ENCODE measurements around the gene MTMR11. TPM values are rescaled to one million over a fixed set of nuclear protein-coding genes. Genes with fewer than 3 reads are reported as not detected.

Gene MTMR11
- total RNA-seq, 1 experiment from 2014 or later = 10.5 TPM

- ChIA-PET CTCF (no interaction called here), POLR2A (no interaction called here), RAD21 (ENCODE audit: low non-redundant PET in 1 of 2, low total read pairs in 2 of 2, uncharacterized antibody in 2 of 2, unreplicated experiment in 2 of 2) (no interaction called here)
- no peak overlapping the region for H2AFZ ChIP-seq (ENCODE audit: low read depth, low read length, poor library complexity, severe bottlenecking)
- H3K9me3 ChIP-seq (ENCODE audit: control insufficient read depth in 1 of 2, insufficient read depth in 1 of 2, low read depth in 1 of 2, low read length in 2 of 2) = no peaks in the 10 kb centered on the region
- ATAC-seq = no peak
- no peaks in the 10 kb centered on the region for H3K9me2 ChIP-seq (ENCODE audit: insufficient read depth)
- intact Hi-C loops (cut with micrococcal nuclease) = no loop called here
- peaks cover 21 to 32% of the 10 kb centered on the region in 2 experiments; a peak in 2 of 4 replicates for H3K36me3 ChIP-seq (ENCODE audit: control insufficient read depth in 1 of 2, insufficient read depth in 2 of 2, low read length in 2 of 2)
- H3K27me3 ChIP-seq (ENCODE audit: insufficient read depth, low read length) = no peaks in the 10 kb centered on the region
- no peak overlapping the region for H3K27ac ChIP-seq (ENCODE audit: low read depth, low read length)
- no peaks in the 10 kb centered on the region for H3K4me1 ChIP-seq (ENCODE audit: control insufficient read depth in 1 of 2, insufficient read depth in 2 of 2, low read length in 2 of 2)
- H4K20me1 ChIP-seq (ENCODE audit: insufficient read depth) = 0 out of 2 replicates have a peak, but pooled peaks cover 3% of the 10 kb centered on the region
- no peak overlapping the region for H3K9ac ChIP-seq (ENCODE audit: low read length)
- TF ChIP-seq SRF (IDR thresholded peaks at IDR 0.05; ENCODE audit: low read depth) (no peak), MAX (IDR thresholded peaks at IDR 0.05) (no peak), SP1 (IDR thresholded peaks at IDR 0.05; ENCODE audit: low read depth) (no peak), EZH2phosphoT487 (IDR thresholded peaks at IDR 0.05; ENCODE audit: borderline replicate concordance) (no peak), CEBPB (IDR thresholded peaks at IDR 0.05; ENCODE audit: low read depth) (no peak), ZNF274 (IDR thresholded peaks at IDR 0.05; ENCODE audit: low read depth, low read length) (no peak), CBX3 (IDR thresholded peaks at IDR 0.05; ENCODE audit: low read depth) (no peak), REST (IDR thresholded peaks at IDR 0.05; ENCODE audit: low read depth) (no peak), FOSL1 (IDR thresholded peaks at IDR 0.05; ENCODE audit: low read depth) (no peak), JUND (IDR thresholded peaks at IDR 0.05) (no peak), ZFX (IDR thresholded peaks at IDR 0.05) (no peak), YY1 (IDR thresholded peaks at IDR 0.05; ENCODE audit: extremely low read depth, insufficient replicate concordance, low read depth, low read length) (no peak), POLR2A (IDR thresholded peaks at IDR 0.05; ENCODE audit: borderline replicate concordance, extremely low read depth, insufficient read depth, insufficient read length) (no peak), CTCF (IDR thresholded peaks at IDR 0.05 in 2 of 3, conservative IDR thresholded peaks at IDR 0.05 in 1 of 3; ENCODE audit: borderline replicate concordance in 1 of 3, insufficient read depth in 1 of 3, low read depth in 2 of 3, low read length in 2 of 3) (no peak), ELF1 (IDR thresholded peaks at IDR 0.05; ENCODE audit: borderline replicate concordance, low read depth) (no peak), ZBTB33 (IDR thresholded peaks at IDR 0.05; ENCODE audit: extremely low read depth, insufficient replicate concordance, low read length) (no peak), EGR1 (IDR thresholded peaks at IDR 0.05; ENCODE audit: low read depth) (no peak), ATF3 (IDR thresholded peaks at IDR 0.05) (no peak), RAD21 (IDR thresholded peaks at IDR 0.05; ENCODE audit: low read depth) (no peak), TCF7L2 (IDR thresholded peaks at IDR 0.05; ENCODE audit: borderline replicate concordance, extremely low read depth, insufficient read depth, insufficient read length) (no peak)
- no peak overlapping the region for H3K4me2 ChIP-seq (ENCODE audit: low read length)
- no peaks in the 10 kb centered on the region for H3K79me2 ChIP-seq (ENCODE audit: insufficient read depth, low read length)
- DNase-seq (ENCODE audit: low read depth, low spot score) = no peak
- no TSS peak for BruUV-seq (replicated peaks)
- H3K4me3 ChIP-seq (replicated peaks in 1 of 2; ENCODE audit: low read depth in 1 of 2, low read length in 2 of 2) = no peak overlapping the region
These were observed 35.9 kb upstream of the MTMR11 start for GRCh38 chr1:149972547-149972946.

Data from HCT116 (cell line).